Measurements from ENCODE around the gene TNFRSF9. TPM values are rescaled to one million over a fixed set of nuclear protein-coding genes. Genes with fewer than 3 reads are reported as not detected.

TNFRSF9 gene
- total and polyA plus RNA-seq, 2 of the 8 experiments (the other 6 are each of a cell fraction or from before 2014, with no cell fraction given), result not detected

DNA sequence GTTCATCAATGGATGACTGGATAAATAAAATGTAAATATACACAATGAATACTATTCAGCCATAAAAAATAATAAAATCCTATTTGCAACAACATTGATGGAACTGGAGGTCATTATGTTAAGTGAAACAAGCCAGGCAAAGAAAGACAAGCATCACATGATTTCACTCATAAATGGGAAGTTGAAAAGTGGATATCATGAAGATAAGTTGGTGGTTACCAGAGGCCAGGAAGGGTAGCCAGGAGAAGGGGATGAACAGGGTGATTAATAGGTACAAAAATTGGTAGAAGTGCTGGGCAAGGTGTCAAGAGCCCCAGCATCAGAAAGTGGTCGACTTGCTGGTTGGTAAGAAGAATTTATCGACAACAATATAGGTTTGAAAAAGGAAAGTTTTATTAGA, 19.5 kb upstream of the TNFRSF9 start (continued):
- TF ChIP-seq CTBP2 (IDR thresholded peaks at IDR 0.05; ENCODE audit: borderline replicate concordance, insufficient read depth, insufficient read length, low read length) (no peak), TAF1 (IDR thresholded peaks at IDR 0.05; ENCODE audit: low read depth, low read length) (no peak), SIN3A (conservative IDR thresholded peaks at IDR 0.05 in 1 of 2, IDR thresholded peaks at IDR 0.05 in 1 of 2; ENCODE audit: low read depth in 1 of 2, low read length in 2 of 2) (no peak), KDM5A (IDR thresholded peaks at IDR 0.05; ENCODE audit: low read length) (no peak)
- TF ChIP-seq, protein P1, sequence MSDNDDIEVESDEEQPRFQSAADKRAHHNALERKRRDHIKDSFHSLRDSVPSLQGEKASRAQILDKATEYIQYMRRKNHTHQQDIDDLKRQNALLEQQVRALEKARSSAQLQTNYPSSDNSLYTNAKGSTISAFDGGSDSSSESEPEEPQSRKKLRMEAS (IDR thresholded peaks at IDR 0.05), result no peak

All from H1 (cell line).